Astrocyte (in vitro differentiated cells and primary cell): ENCODE data around the gene APBB2.

Experiments used
- EZH2 ChIP-seq: IDR thresholded peaks from 2 replicates; pipeline ENCODE4 v1.6.1; 2012; ENCODE audit warnings: mild to moderate bottlenecking, low read length, inconsistent platforms; ENCODE audit not compliant: insufficient read depth
- TF ChIP-seq, protein P1 (sequence below): IDR thresholded peaks from 2 replicates; pipeline ENCODE4 v1.5.1; 2011; ENCODE audit warnings: low read depth, mild to moderate bottlenecking, inconsistent platforms, low read length, moderate library complexity; ENCODE audit not compliant: insufficient read depth

GRCh38 chr4:41052287-41052686 lies 162.1 kb downstream of the APBB2 start:
- TF ChIP-seq, protein P1, sequence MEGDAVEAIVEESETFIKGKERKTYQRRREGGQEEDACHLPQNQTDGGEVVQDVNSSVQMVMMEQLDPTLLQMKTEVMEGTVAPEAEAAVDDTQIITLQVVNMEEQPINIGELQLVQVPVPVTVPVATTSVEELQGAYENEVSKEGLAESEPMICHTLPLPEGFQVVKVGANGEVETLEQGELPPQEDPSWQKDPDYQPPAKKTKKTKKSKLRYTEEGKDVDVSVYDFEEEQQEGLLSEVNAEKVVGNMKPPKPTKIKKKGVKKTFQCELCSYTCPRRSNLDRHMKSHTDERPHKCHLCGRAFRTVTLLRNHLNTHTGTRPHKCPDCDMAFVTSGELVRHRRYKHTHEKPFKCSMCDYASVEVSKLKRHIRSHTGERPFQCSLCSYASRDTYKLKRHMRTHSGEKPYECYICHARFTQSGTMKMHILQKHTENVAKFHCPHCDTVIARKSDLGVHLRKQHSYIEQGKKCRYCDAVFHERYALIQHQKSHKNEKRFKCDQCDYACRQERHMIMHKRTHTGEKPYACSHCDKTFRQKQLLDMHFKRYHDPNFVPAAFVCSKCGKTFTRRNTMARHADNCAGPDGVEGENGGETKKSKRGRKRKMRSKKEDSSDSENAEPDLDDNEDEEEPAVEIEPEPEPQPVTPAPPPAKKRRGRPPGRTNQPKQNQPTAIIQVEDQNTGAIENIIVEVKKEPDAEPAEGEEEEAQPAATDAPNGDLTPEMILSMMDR: no peak
- TF ChIP-seq EZH2: no peak
